Right ventricle myocardium inferior (tissue), 1 donor: ENCODE measurements around the gene RHOD. TPM values are rescaled to one million over a fixed set of nuclear protein-coding genes. Genes with fewer than 3 reads are reported as not detected.

Experiments
- ATAC-seq: fragments of 200-7000 bp; cut with Tn5 transposase; one replicate; pipeline ENCODE4 v1.9.1; 2020; ENCODE audit warnings: mild to moderate bottlenecking, moderate library complexity
- DNase-seq: peaks from one replicate; pipeline ENCODE4 v3.0.0; 2021; ENCODE audit errors: missing footprints
- intact Hi-C: fragments of 100-400 bp; cut with DNase I; formaldehyde crosslinking; loops from one replicate; pipeline ENCODE4 v1.11.0; 2022
- long read RNA-seq: library from polyadenylated mRNA; unstranded; transcript quantifications from one replicate; pipeline ENCODE4 v2.0.0, GENCODE V29; 2021
- total RNA-seq: library from RNA; stranded (reverse); fragmentation: NEBNext Ultra II Directional; extraction: Animal tissue kit (Norgen Biotek cat#: 25700); gene quantifications from one replicate; pipeline ENCODE4 v1.2.1, GENCODE V29; 2021
- donor health status: DM: no; HTN: yes; CAD: no; lungs with severe emphysema.

RHOD gene, protein sequence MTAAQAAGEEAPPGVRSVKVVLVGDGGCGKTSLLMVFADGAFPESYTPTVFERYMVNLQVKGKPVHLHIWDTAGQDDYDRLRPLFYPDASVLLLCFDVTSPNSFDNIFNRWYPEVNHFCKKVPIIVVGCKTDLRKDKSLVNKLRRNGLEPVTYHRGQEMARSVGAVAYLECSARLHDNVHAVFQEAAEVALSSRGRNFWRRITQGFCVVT
- 62.5 TPM for total RNA-seq
- long read RNA-seq, transcript RHOD-201 (5 exons, 1,129 nt) = major isoform, 51 of 59 reads
- long read RNA-seq, partial matches to known transcripts = 1 of 59 reads
- long read RNA-seq, other reads (novel, unspliced or antisense) = 7 of 59 reads

DNA sequence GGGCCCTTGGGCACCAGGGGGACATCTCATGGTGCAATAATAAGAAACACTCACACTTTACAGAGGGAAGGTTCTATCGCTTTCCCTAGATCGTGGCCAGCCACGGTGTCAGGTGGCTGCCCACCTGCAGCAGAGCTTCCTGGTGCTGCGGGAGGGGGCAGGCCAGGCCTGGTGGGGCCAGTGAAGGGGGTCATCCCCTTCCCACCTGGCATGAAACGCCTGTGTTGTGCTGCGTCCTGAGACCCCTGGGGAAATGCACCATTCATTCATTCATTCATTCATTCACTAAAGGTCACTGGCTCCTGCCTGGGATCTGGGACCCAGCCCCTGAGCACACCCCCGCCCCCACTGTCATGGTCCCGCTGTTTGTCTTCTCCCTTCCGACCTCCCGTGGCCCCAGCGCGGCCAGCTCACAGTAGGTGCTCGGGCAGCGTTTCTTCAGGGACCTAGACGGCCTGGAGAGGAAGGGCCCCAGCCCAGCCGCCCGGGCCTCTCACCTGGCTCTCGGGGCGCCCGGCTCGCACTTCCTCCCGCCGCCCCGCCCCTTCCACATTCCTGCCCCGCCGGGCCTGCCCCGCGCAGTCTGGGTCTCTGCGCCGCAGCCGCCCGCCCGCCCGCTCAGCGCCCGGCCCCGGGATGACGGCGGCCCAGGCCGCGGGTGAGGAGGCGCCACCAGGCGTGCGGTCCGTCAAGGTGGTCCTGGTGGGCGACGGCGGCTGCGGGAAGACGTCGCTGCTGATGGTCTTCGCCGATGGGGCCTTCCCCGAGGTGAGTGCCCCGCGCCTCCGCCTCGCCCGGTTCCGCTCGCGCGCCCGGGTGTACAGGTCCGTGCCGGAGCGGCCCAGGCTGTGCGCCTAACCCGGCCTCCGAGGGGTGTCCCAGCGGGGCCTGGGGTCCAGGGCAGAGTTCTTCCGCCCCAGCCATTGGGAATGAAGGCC lies at the start of gene RHOD:
Gene RHOD (plus strand): TSS at position 581 of the 938 bp plus-strand sequence. CDS start 56 bp downstream, at position 637.
- DNase-seq (peak; percentile 74), ATAC-seq (peak; percentile 53)
- intact Hi-C loops = no loop called here

DNA sequence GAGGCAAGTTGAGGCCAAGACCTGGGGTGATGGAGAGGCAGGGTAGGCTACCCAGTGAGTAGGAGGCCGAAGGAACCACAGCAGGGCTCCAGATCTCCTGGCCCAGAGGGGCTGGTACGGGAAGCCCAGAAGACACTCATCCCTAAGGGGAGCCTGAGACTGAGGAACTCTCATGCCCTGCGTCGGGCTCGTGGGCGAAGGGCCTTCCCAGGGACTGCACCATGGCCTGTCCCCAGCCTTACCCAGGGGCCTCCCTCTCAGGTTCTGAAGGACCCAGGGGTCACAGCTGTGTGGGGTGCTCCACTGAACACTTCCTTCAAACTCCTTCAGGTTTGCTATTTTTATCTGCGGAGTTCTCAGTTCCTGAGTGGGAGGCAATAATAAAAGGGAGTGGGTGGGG lies 49.5 kb upstream of the RHOD start:
- DNase-seq (peak; percentile 65), ATAC-seq (no peak)
- intact Hi-C loops = no loop called here

DNA sequence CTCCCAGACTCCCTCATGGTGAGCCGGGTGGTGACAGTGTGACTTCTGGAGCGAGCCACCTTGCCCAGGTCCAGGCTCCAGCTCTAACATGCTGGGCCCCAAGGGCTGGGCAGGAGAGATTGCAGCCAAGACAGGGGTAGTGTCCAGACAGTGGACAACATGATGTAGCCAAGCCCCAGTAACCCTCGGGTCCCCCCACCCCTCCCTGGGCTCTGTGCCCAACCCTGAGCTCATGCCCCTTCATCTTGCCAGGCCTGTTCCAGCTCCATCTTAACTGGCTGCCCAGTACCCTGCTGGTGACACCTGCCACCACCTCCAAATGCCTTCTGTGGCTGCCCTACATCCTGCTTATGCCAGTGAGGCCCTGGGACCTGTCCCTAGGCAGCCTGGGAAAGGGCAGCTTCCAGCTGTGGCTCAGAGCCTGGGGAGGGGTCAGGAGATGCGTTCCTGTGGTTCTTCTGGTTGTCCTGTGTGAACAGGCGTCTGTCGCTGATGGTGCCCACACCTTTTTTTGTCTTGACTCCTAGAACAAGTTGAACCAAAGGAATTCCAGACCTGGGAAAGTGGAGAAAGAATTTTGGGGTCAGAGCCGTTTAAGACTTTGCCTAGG lies 46.2 kb upstream of the RHOD start:
- DNase-seq (peak; percentile 21), ATAC-seq (no peak)
- intact Hi-C loops = no loop called here

DNA sequence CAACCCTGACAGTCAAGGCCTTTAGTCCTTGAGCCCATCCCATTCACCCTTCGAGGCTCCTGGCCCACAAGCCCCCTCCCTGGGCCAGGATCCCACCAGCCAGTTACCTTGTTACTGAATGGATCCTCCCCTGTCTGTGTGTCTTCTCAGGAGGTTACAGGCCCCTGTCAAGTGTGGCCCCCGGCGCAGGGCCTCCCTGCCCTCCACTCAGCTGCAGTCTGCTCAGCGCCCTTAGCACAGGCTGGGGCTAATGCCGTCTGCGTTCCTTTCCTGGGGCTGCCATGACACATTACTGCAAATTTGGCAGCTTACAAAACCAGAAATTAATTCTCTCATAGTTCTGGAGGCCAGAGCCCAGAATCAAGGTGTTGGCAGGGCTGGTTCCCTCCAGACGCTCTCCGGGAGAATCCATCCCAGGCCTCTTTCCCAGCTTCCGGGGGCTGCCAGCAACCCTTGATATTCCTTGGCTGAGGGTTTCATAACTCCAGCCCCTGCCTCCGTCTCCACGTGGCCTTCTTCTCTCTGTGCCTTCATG lies 43.1 kb upstream of the RHOD start:
- ATAC-seq (no peak), DNase-seq (no peak)
- intact Hi-C loops = no loop called here

DNA sequence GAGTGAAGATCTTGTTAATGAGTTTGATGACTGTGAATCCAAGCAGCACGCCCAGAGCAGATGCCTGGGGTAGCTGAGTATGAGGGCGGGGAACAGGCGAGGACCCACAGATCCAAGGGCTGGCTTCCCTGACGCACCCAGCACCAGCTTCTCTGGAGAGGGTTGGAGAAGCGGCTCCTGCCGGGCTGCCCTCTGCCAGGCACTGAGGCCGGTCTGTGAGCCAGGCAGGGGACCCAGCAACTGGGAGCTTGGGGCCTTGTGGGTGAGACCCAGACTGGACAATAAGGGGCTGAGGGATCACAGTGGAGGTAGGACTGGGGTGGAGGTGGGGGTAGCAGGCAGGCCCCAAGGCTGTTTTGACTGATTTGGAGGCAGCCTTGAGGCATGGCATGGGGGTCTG lies 42.3 kb upstream of the RHOD start:
- intact Hi-C loops = no loop called here
- ATAC-seq = no peak

DNA sequence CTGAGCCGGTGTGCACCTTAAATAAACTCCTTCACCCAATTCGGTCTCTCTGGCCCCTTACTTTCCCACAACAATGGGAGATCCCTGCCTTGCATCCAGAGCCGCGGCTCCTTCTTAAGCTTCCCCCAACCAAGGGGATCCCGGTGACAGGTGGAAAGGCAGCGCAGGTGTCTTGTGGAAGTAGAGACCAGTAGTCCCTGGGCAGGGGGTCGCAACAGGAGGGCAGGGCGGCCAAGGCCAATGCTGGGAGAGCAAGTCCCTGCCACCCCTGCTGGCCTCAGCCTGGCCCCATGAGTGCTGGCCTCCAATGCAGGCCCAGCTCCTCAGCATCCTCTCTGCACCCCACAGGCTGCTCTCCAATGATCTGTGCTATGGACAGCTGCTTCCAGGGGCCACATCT lies 41.6 kb upstream of the RHOD start:
- no peak for ATAC-seq
- no peak for DNase-seq
- intact Hi-C loops = no loop called here

More for the DNA sequence above, 42.3 kb upstream of the RHOD start:
- DNase-seq = no peak

DNA sequence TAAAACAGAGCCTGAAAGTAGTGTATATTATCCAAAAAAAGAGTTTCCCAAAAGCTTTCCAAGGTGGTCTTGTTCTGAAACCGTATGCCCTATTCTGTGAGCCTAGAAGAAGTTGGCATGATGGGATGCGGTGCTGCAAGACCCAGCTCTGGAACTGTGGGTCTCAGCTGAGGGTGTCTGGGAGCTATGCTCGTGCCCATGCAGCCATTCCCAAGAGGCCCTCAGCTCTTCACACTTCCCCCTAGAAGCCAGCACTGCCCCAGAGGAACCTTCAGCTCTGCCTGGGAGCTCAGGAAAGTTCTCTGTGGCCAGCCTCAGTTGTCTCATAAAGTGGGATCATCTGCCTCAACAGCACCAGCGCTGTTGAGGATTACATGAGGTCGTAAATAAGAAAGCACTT lies 40.1 kb upstream of the RHOD start:
- intact Hi-C loops = no loop called here
- ATAC-seq (no peak), DNase-seq (no peak)

DNA sequence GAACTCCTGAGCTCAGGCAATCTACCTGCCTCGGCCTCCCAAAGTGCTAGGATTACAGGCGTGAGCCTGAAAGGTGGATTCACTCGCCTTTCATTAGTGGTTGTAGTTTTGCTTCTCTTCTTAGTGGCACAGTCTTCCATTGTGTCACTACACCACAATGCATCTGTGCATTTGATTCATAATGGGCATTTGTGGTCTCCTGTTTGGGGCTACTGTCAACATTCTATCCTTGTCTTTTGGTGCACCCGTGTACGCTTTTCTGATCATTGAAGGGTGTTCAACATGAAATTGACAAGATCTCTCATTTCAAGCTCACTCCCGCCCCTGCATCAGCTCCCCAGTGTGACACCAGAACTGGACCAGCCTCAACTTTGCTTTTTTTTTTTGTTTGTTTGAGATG lies 35.7 kb upstream of the RHOD start:
- intact Hi-C loops = no loop called here

DNA sequence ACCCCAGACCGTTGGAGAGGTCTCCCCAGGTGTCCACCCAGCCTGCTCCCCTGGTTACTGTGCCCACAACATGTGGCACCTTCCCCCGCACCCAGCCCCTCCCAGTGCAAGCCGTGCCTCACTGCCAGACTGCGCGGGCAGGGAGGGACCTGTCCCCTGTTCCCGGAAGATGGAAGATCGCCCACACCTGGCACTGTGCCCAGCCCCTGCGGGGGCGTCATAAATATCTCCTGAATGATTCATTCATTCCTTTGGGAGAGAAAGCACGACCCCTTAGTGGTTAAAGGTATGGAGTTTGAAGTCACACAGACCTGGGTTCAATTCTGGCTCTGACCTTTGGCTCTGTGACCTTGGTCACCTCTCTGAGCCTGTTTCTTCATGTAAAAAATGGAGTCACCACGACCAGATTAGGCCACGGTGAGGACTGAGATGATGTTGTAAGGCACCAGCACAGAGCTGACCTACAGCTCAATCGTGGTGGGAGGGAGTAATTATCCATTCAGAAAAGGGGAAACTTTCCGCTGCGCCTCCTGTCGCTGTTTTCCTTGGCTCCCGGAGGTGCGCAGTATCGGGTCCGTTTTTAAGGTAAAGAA lies 34.2 kb upstream of the RHOD start:
- ATAC-seq (no peak), DNase-seq (no peak)
- intact Hi-C loops = no loop called here

More for the DNA sequence above, 35.7 kb upstream of the RHOD start:
- ATAC-seq (no peak), DNase-seq (no peak)

DNA sequence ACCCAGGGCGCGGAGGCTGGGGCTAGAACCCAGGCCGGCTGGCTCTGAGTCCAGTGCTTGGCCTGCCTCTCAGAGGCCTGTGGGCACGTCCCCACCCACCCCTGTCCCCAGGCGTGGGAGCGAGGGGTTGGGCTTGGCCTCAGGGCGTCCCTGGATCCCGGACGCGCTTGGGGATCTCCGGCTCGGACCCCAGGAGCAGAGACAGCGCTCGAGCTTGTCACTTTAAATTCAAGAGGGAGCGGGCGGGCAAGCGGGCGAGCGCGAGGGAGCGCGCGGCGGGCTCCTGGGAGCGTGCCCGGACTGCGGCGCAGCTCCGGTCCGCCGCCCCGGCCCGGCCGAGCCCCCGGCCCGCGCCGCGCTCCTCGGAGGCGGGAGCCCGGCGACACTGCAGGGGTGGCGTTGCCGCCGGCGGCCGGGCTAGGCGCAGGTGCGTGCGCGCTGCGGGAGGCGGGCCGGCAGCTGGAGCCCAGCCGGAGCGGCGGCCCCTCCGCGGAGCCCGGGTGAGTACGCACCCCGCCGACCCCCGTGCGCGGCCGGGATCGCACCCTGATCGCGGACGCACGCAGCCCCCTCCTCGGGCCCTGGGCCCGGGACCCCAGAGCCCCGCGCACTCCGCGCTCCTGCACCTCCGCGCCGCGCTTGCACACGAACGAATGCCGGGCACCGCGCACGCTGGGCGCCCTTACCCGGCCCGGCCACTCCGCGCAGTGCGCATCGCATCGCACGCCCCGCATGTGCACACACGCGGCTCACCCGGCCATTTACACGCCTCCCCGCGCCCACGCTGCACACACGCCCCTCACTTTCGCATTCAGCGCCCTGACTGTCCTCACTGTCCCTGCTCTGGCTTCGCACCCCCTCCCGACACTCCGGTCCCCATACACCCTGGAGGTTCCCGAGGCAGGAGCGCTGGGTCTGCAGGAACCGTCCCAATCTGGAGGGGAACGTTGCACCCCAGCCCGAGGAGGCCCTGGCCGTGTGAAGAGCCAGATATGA lies 33.4 kb upstream of the RHOD start, which contains the start of gene SYT12:
Gene SYT12 (plus strand): TSS at position 174 of the 996 bp plus-strand sequence. CDS start 7,011 bp downstream, outside the sequence.
- DNase-seq (no peak), ATAC-seq (no peak)
- intact Hi-C loops = no loop called here

DNA sequence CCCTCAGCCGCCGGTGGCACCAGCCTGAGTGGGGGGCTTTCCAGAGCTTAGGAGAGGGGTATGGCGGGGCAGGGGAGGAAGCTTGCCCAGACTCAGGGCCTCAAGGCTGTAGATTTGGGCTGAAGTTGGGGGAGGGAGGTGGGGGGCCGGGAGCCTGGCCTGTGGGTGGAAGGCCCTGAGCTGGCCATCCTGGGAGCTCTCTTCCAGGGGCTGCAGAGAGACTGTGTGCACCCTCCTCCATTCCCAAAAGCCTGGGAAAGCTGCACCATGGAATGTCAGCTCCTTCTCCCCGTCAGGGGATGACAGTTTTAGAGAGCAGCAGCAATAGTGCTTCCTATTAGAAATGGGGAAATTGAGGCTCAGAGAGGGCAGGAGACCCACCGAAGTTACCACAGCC lies 32.7 kb upstream of the RHOD start:
- intact Hi-C loops = no loop called here
- ATAC-seq (no peak), DNase-seq (no peak)

DNA sequence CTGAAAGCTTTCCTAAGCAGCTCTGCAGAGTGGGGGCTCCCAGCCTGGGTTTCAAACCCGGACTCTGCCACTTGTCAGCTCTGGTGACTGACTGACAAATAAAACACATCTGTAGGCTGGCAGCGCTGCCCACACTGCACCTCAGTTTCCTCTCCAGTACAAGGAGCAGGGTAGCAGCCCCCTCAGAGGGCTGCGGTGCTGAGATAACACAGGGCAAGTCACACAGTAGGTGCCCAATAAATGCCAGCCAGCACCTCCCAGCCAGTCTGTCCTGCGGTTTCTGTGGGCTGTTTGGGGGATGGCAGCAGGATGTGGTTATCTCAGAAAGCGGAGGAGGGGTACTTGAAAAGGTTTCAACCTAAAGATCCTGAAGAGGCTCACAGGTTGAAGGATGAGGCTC lies 32.2 kb upstream of the RHOD start:
- no peak for ATAC-seq
- no peak for DNase-seq
- intact Hi-C loops = no loop called here

DNA sequence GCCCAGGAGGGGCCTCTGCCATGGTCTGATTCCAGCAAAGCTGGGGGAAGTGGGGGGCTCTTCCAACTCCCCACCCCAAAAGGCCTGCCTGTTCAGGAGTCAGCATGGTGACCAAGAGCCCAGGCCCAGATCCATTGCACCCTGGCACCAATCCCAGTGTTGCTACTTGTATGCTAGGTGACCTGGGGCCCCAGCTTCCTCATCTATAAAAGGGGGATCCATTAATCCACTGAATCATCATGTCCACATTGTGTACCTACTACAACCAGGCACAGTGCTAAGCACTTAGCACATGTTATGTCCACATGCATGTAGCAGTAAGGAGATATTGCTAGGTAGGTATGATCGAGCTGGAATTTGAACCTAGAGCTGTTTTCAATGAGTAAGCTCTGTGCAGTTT lies 31.7 kb upstream of the RHOD start:
- intact Hi-C loops = no loop called here
- DNase-seq (no peak), ATAC-seq (no peak)

DNA sequence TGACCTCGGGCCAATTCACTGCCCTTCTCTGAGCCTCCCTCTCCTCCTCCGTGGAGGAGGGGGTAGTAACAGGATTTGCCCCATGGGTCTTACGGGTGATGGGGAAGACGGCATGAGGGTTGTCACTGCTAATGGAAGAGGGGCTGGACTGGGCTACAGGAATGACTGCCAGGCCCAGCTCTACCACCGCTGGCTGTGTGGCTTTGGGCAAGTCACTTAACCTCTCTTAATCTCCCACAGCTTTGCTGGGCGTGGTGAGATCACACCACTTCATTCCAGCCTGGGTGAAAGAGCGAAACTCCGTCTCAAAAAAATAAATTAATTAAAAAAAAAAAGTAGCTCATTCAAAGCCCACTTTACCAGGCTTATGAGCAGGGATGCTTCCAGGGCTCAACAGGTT lies 30.9 kb upstream of the RHOD start:
- intact Hi-C loops = no loop called here
- ATAC-seq (no peak), DNase-seq (no peak)

DNA sequence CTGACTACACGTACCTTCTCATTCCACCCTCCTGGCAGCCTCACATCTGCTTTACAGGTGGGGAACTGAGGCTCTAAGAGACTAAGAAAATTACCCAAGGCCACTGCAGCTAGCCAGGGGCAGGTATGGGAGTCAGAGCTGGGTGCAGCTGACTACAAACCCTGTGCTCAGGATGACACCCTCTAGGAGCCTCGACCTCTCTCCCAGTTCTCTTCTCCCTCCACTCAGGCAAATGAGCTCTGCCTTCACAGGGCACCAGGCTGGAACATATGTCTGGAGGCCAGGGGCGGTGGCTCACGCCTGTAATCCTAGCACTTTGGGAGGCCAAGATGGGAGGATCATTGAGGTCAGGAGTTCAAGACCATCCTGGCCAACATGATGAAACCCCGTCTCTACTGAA lies 29.7 kb upstream of the RHOD start:
- intact Hi-C loops = no loop called here
- DNase-seq (no peak), ATAC-seq (no peak)

DNA sequence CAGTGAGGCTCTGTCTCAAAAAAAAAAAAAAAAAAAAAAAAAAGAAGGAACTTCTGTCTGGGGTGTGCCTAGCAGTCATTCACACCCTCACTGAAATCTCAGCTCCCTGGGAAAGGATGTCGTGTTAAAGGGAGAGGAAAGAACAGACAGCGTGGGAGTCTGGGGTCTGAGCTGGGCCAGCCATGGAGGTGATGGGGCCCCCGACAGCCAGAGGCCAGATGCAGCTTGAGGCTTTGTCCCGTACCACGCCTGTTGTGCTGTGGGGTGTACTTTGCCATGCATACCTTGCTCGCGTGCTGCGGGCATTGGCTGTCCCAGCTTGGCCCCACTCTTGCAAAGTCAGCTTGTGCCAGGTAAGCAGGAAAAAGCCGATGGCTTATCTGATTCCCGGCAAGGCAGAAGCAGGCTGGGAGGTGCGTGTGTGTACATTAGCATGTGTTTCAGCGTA lies 29.1 kb upstream of the RHOD start:
- ATAC-seq = no peak

DNA sequence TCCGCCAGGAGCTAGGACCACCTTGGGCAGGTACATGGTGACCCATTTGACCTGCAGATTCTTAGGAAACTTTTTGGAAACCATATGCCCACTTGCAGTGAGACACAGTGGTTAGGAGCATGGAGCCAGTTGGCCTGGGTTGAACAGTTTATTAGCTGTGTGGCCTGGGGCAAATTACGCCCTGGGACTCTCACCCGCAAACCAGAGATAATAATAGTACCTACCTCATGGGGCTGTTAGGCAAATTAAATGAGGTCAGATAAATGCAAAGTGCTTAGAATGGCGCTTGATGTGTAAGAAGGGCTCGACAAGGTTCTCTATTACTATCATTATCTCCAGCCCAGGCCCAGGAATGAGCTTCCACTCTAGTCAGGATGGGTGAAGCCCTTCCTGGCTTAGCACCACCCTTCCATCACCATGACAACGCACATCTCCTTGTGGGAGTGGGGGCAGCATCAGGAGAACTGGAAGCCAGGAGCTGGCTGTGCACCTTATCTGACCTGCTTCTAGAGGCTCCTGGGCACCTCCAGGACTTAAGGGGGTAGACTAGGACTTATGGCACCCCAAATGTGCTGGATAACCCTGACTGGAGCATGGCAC lies 28.6 kb upstream of the RHOD start:
- intact Hi-C loops = no loop called here
- ATAC-seq (no peak), DNase-seq (no peak)

More for the DNA sequence above, 29.1 kb upstream of the RHOD start:
- intact Hi-C loops = no loop called here
- DNase-seq = no peak
